Lower leg skin (tissue), 3 donors: Measurements from ENCODE around the gene DTNB.

ENCODE experiments used
- POLR2A ChIP-seq, 2 donors: fragments of 450-650 bp; IDR thresholded peaks; one replicate each; pipeline ENCODE4 v1.6.1; 2016 to 2017; ENCODE audit warnings: antibody characterized with exemption in 2 of 2, mild to moderate bottlenecking in 1 of 2, moderate library complexity in 1 of 2
- TF ChIP-seq, protein P1 (sequence below), 3 donors: fragments of 450-650 bp; IDR thresholded peaks; one replicate each; pipeline ENCODE4 v1.5.1; 2016; ENCODE audit warnings: antibody characterized with exemption in 3 of 3, mild to moderate bottlenecking in 3 of 3, moderate library complexity in 2 of 3

DNA sequence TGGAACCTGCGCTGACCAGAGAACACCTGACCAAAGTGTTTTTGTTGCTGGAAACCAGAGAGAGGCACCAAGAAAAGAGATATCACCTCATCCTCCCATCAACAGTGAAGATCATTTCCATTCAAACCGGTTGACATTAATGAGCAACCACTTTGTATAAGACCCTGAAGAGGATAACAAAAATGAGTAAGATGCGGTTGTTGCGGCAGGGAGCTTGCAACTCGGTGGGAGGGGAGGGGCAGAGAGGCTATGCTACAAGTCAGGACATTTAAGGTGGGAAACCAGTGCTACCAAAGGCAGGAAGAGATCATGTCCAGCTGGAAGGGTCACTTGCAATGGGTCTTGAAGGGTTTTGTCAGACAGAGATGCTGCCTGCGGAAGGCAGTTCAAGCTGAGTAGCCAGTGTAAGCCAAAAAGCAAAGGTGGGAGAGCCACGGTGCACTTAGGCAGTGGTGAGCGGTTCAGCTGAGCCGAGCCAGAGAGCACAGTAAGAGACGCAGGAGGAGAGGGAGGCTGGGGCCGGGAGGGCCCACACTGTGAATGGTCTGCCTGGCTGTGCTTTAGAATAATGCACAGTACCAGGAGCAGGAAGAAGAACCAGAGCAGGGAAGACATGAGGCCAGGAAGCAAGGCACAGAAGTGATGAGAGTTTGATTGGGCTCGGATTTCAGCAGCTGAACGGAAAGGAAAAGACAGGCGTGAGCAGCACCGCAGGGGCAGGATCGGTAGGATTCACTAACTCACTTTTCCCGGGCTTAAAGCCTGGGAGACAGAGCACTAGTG, 24.4 kb upstream of the DTNB start:
- TF ChIP-seq, protein P1, sequence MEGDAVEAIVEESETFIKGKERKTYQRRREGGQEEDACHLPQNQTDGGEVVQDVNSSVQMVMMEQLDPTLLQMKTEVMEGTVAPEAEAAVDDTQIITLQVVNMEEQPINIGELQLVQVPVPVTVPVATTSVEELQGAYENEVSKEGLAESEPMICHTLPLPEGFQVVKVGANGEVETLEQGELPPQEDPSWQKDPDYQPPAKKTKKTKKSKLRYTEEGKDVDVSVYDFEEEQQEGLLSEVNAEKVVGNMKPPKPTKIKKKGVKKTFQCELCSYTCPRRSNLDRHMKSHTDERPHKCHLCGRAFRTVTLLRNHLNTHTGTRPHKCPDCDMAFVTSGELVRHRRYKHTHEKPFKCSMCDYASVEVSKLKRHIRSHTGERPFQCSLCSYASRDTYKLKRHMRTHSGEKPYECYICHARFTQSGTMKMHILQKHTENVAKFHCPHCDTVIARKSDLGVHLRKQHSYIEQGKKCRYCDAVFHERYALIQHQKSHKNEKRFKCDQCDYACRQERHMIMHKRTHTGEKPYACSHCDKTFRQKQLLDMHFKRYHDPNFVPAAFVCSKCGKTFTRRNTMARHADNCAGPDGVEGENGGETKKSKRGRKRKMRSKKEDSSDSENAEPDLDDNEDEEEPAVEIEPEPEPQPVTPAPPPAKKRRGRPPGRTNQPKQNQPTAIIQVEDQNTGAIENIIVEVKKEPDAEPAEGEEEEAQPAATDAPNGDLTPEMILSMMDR (IDR thresholded peaks at IDR 0.05): no peak
- TF ChIP-seq POLR2A (IDR thresholded peaks at IDR 0.05): no peak
